Body of pancreas (tissue), 4 donors: ENCODE measurements around the gene RETREG1.

Experiments used
- CTCF ChIP-seq, 7 experiments: fragments of 450-650 bp in 4 of 7; fragments of 200-600 bp in 3 of 7; sonication (generic) in 3 of 7; IDR thresholded peaks; one replicate each; pipeline ENCODE4 v1.5.1; 2016 to 2019; ENCODE audit warnings: antibody characterized with exemption in 7 of 7
- POLR2A ChIP-seq, 3 donors: fragments of 450-650 bp; IDR thresholded peaks; one replicate each; pipeline ENCODE4 v1.6.1; 2016; ENCODE audit warnings: antibody characterized with exemption in 3 of 3, mild to moderate bottlenecking in 2 of 3

DNA sequence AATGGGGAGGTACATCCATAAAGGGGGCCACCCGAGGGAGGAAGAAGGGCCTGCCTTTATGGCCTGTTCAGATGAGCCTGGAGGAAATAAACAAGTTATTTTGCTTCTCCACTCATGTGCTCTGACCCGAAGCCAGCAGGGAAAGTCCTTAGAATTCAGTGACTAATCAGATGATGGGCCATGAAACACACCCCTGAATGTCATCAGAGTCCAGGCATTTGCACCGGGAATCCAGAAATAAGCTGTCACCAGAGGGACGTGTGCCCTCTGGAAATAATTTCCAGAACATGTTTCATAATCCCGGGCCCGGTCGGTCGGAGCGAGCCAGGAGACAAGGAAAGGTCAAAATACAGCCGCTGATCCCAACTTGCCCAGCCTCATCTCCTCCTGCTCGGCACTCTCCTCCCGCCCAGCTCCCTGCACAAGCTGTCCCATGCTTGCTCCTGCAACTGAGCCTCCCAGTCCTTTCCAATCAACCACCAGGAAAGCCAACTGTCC is 77.6 kb downstream of the RETREG1 start:
- TF ChIP-seq CTCF (IDR thresholded peaks at IDR 0.05) (peak in 1 of 7 experiments; percentile 4), POLR2A (IDR thresholded peaks at IDR 0.05) (no peak)
